ENCODE data around the gene PGAP6.

- TF ChIP-seq CTCF (IDR thresholded peaks at IDR 0.05): no peak
- TF ChIP-seq POLR2A (IDR thresholded peaks at IDR 0.05): peak; percentile 25 to 39
Measured at GRCh38 chr16:397135-397661, 15.4 kb upstream of the PGAP6 start, which contains the start of gene NME4.

Data from adrenal gland (tissue), 5 donors.